ENCODE measurements around the gene LDAF1.

Gene LDAF1

DNA sequence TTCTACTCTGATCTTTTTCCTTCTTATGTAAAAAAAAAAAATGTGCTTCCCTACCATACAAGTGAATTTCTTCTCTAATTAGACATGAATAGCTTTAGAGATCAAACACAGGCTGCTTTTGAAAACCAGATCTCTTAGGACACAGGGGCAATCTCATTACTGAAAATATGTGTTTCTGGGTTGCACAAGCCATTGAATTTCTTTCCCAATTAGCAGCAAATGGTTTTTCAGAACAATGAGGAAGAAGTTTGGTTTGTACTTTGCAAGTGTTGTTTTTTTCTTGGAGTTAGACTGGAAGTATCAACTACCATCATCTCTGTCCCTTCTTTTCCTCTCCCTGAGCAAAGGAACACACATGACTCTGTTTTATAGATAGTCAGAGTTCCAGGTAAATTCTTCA lies 69.4 kb downstream of the LDAF1 start:
- no peak for DNase-seq (ENCODE audit: extremely low read depth, low read depth)
- TF ChIP-seq, protein P1, sequence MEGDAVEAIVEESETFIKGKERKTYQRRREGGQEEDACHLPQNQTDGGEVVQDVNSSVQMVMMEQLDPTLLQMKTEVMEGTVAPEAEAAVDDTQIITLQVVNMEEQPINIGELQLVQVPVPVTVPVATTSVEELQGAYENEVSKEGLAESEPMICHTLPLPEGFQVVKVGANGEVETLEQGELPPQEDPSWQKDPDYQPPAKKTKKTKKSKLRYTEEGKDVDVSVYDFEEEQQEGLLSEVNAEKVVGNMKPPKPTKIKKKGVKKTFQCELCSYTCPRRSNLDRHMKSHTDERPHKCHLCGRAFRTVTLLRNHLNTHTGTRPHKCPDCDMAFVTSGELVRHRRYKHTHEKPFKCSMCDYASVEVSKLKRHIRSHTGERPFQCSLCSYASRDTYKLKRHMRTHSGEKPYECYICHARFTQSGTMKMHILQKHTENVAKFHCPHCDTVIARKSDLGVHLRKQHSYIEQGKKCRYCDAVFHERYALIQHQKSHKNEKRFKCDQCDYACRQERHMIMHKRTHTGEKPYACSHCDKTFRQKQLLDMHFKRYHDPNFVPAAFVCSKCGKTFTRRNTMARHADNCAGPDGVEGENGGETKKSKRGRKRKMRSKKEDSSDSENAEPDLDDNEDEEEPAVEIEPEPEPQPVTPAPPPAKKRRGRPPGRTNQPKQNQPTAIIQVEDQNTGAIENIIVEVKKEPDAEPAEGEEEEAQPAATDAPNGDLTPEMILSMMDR (IDR thresholded peaks at IDR 0.05; ENCODE audit: low read depth, low read length) = no peak

DNA sequence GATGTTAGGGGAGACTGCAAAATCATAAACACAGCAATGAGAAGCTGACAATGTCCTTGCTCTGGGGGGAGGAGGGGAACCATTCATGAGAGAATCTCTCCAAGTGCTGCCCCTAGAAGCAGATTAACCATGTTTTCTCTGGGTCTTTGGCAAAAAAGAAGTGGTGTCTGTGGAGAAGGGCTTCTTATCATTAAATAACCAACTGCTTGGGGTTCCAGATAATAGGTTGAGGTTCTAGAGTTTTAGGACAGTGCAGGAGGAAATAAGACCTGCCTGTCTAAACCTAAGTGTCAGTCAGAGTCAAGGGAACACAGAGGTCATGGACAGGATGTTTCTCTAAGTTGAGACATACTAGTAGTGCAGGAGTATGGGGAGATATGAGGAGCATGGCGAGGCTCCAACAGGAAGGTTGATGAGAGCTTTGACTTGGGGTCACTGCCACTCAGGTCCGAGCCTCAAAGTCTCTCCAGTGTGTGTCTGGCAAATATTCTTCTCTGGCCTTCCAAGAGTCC lies 69.9 kb downstream of the LDAF1 start:
- DNase-seq (ENCODE audit: extremely low read depth, low read depth) = no peak
- TF ChIP-seq, protein P1 (IDR thresholded peaks at IDR 0.05; ENCODE audit: low read depth, low read length) = no peak
